B cell (primary cell): Measurements from ENCODE around the gene IFT20. TPM values are rescaled to one million over a fixed set of nuclear protein-coding genes. Genes with fewer than 3 reads are reported as not detected.

Source experiments
- ATAC-seq: fragments of 200-7000 bp; cut with Tn5 transposase; one replicate; pipeline ENCODE4 v1.10.0; 2021; ENCODE audit warnings: low read depth, mild to moderate bottlenecking, moderate number of reproducible peaks, moderate library complexity
- CTCF ChIA-PET: fragments of 350-600 bp; sonication (Branson Sonifier 250); formaldehyde crosslinking; loops from one replicate; lab custom pipeline; 2021; ENCODE audit warnings: antibody characterized with exemption, inconsistent platforms; lab: Charles Lee
- POLR2A ChIA-PET: fragments of 350-600 bp; sonication (Branson Sonifier 250); formaldehyde crosslinking; loops from one replicate; lab custom pipeline; 2021; ENCODE audit warnings: antibody characterized with exemption; lab: Charles Lee
- DNase-seq: peaks from one replicate; pipeline ENCODE4 v3.0.0; 2013
- H2AFZ ChIP-seq: 2 replicates; pipeline ENCODE4 v1.6.1; 2012; ENCODE audit warnings: mild to moderate bottlenecking, low read depth, low read length; ENCODE audit not compliant: insufficient read depth, poor library complexity, severe bottlenecking
- H3K27ac ChIP-seq, 2 donors: 1 replicate in 1 of 2; 2 replicates in 1 of 2; pipeline ENCODE4 v1.5.1; 2012 to 2013; ENCODE audit warnings: low read length in 2 of 2, mild to moderate bottlenecking in 2 of 2, moderate library complexity in 1 of 2
- H3K27me3 ChIP-seq, 4 experiments: fragments of 200-600 bp in 1 of 4; sonication (generic) in 1 of 4; replicated peaks in 1 of 4; 1 replicate in 2 of 4; 2 replicates in 2 of 4; pipeline versions ENCODE4 v1.6.1 to v1.7.0; 2013 to 2016; ENCODE audit warnings: low read length in 3 of 4, mild to moderate bottlenecking in 2 of 4, mixed read lengths in 1 of 4, moderate library complexity in 1 of 4; ENCODE audit not compliant: insufficient read depth in 4 of 4, control insufficient read depth in 3 of 4; ENCODE audit errors: control extremely low read depth in 1 of 4
- H3K36me3 ChIP-seq, 2 experiments: replicated peaks in 1 of 2; 1 replicate in 1 of 2; 2 replicates in 1 of 2; pipeline versions ENCODE4 v1.6.1 to v1.7.1; 2013; ENCODE audit warnings: low read length in 1 of 2; ENCODE audit not compliant: insufficient read depth in 2 of 2, control insufficient read depth in 1 of 2; ENCODE audit errors: control extremely low read depth in 1 of 2, extremely low read depth in 1 of 2
- H3K4me1 ChIP-seq, 2 donors: fragments of 200-600 bp in 1 of 2; sonication (generic) in 1 of 2; 1 replicate in 1 of 2; 2 replicates in 1 of 2; pipeline versions ENCODE4 v1.5.1 to v1.6.1; 2013 to 2017; ENCODE audit warnings: low read length in 2 of 2; ENCODE audit not compliant: control insufficient read depth in 2 of 2, insufficient read depth in 2 of 2
- H3K4me2 ChIP-seq: replicated peaks from 2 replicates; pipeline ENCODE3; 2012; ENCODE audit warnings: mild to moderate bottlenecking, low read depth, low read length; ENCODE audit not compliant: poor library complexity, severe bottlenecking
- H3K4me3 ChIP-seq, 5 experiments: fragments of 200-600 bp in 1 of 5; sonication (generic) in 1 of 5; 1 replicate in 3 of 5; 2 replicates in 2 of 5; pipeline versions ENCODE4 v1.5.1 to v1.7.0; 2011 to 2016; ENCODE audit warnings: low read length in 4 of 5, mild to moderate bottlenecking in 4 of 5, low read depth in 2 of 5, control low read depth in 1 of 5, moderate library complexity in 1 of 5; ENCODE audit not compliant: insufficient read depth in 1 of 5; ENCODE audit errors: control extremely low read depth in 1 of 5, extremely low read depth in 1 of 5
- H3K79me2 ChIP-seq: fragments of 200-600 bp; sonication (generic); one replicate; pipeline ENCODE4 v1.6.0; 2016; ENCODE audit warnings: low read length; ENCODE audit not compliant: control insufficient read depth, insufficient read depth
- H3K9ac ChIP-seq: fragments of 200-600 bp; sonication (generic); 2 replicates; pipeline ENCODE4 v1.6.1; 2017; ENCODE audit warnings: mild to moderate bottlenecking, low read length, moderate library complexity
- H3K9me3 ChIP-seq, 3 donors: one replicate each; pipeline versions ENCODE4 v1.6.1 to v1.7.1; 2013; ENCODE audit warnings: low read length in 2 of 3; ENCODE audit not compliant: control insufficient read depth in 2 of 3, insufficient read depth in 1 of 3; ENCODE audit errors: control extremely low read depth in 1 of 3
- H4K20me1 ChIP-seq: 2 replicates; pipeline ENCODE4 v1.6.0; 2012; ENCODE audit warnings: mild to moderate bottlenecking, low read length; ENCODE audit not compliant: insufficient read depth, control insufficient read depth, poor library complexity, severe bottlenecking
- H3K27ac Mint-ChIP-seq: one replicate; pipeline ENCODE4 v1.8.0; 2021; ENCODE audit warnings: mixed read lengths
- H3K27me3 Mint-ChIP-seq: one replicate; pipeline ENCODE4 v1.8.0; 2021; ENCODE audit warnings: mixed read lengths
- H3K4me1 Mint-ChIP-seq: one replicate; pipeline ENCODE4 v1.8.0; 2021; ENCODE audit warnings: mixed read lengths
- H3K4me3 Mint-ChIP-seq: one replicate; pipeline ENCODE4 v1.8.0; 2021; ENCODE audit warnings: mixed read lengths
- H3K9me3 Mint-ChIP-seq: one replicate; pipeline ENCODE4 v1.8.0; 2022; ENCODE audit warnings: mixed read lengths; ENCODE audit not compliant: insufficient read depth
- CTCF ChIP-seq: fragments of 200-600 bp; IDR thresholded peaks from one replicate; pipeline ENCODE4 v1.8.0; 2022; ENCODE audit warnings: antibody characterized with exemption, mild to moderate bottlenecking
- EZH2 ChIP-seq: IDR thresholded peaks from 2 replicates; pipeline ENCODE4 v1.6.1; 2012; ENCODE audit warnings: borderline replicate concordance, low read depth, mild to moderate bottlenecking, moderate library complexity, low read length; ENCODE audit not compliant: insufficient read depth, poor library complexity, severe bottlenecking
- WGBS: methylation state at CpG from one replicate; pipeline ENCODE4 v1.1.5; 2013; ENCODE audit warnings: missing lambda C conversion rate; ENCODE audit not compliant: insufficient coverage; 5-methylcytosine and 5-hydroxymethylcytosine counted together
- intact Hi-C: fragments of 100-400 bp; cut with micrococcal nuclease; formaldehyde crosslinking; loops from one replicate; pipeline ENCODE4 v1.10.0; 2022
- polyA plus RNA-seq: library from polyadenylated mRNA; depleted of rRNA; stranded (reverse); fragments of >200 nt; gene quantifications from 2 replicates; pipeline ENCODE4 v1.2.3, GENCODE V29; 2012
- total RNA-seq, 2 donors: library from RNA; stranded (reverse); fragments of 120-200 nt in 1 of 2; gene quantifications; 1 replicate in 1 of 2; 2 replicates in 1 of 2; pipeline versions ENCODE4 v1.2.3 to v1.2.4, GENCODE V29; 2013 to 2022

The IFT20 gene
- total and polyA plus RNA-seq, 2 donors (not counting 1 experiment from before 2014, with no cell fraction given) = 35.9 to 52.6 TPM

GRCh38 chr17:28342313-28342712 lies 7.0 kb upstream of the IFT20 start:
- no peak overlapping the region for H3K27ac ChIP-seq
- peaks cover 10% of the 10 kb centered on the region for H4K20me1 ChIP-seq
- no peak overlapping the region for H3K4me3 ChIP-seq
- H2AFZ ChIP-seq = no peak overlapping the region
- H3K27me3 ChIP-seq = no peaks in the 10 kb centered on the region
- intact Hi-C loops = no loop called here
- ATAC-seq = no peak
- ChIA-PET CTCF (no interaction called here), POLR2A (interaction anchor here (0.7 kb wide), 1 partner anchor 15 kb away, joined by 3 read pairs; the partner anchor contains the start of gene POLDIP2)
- TF ChIP-seq EZH2 = no peak
- TF ChIP-seq CTCF = no peak
- no peaks in the 10 kb centered on the region for H3K27me3 Mint-ChIP-seq
- H3K9me3 Mint-ChIP-seq = no peaks in the 10 kb centered on the region
- 98% methylated on average over 14 of the region's 14 CpGs for WGBS
- H3K27ac Mint-ChIP-seq = no peak overlapping the region
- H3K4me2 ChIP-seq = no peak overlapping the region
- no peaks in the 10 kb centered on the region for H3K9me3 ChIP-seq
- H3K36me3 ChIP-seq = peaks cover 0 to 67% of the 10 kb centered on the region in 2 experiments
- no peak overlapping the region for H3K4me3 Mint-ChIP-seq
- H3K4me1 Mint-ChIP-seq = peaks cover 2% of the 10 kb centered on the region
- H3K4me1 ChIP-seq = no peaks in the 10 kb centered on the region
- DNase-seq = no peak
- H3K9ac ChIP-seq = no peak overlapping the region
- peaks cover 33% of the 10 kb centered on the region for H3K79me2 ChIP-seq

- Histone ChIP-seq H3K9ac (no peak overlapping the region), H3K79me2 (peaks cover 41% of the 10 kb centered on the region), H3K36me3 (peaks cover 0 to 59% of the 10 kb centered on the region in 2 experiments), H3K9me3 (no peaks in the 10 kb centered on the region), H3K27me3 (no peaks in the 10 kb centered on the region), H3K4me2 (no peak overlapping the region), H3K4me3 (no peak overlapping the region), H3K27ac (no peak overlapping the region), H4K20me1 (peaks cover 14% of the 10 kb centered on the region), H2AFZ (no peak overlapping the region), H3K4me1 (peaks cover 3 to 5% of the 10 kb centered on the region in 2 donors)
- H3K27ac Mint-ChIP-seq = no peak overlapping the region
- ChIA-PET POLR2A (interaction anchor here (0.7 kb wide), 1 partner anchor 16 kb away, joined by 3 read pairs; the partner anchor contains the start of gene POLDIP2), CTCF (no interaction called here)
- H3K4me3 Mint-ChIP-seq = no peak overlapping the region
- peaks cover 10% of the 10 kb centered on the region for H3K4me1 Mint-ChIP-seq
- intact Hi-C loops = no loop called here
- ATAC-seq (no peak), DNase-seq (no peak)
- H3K9me3 Mint-ChIP-seq = no peaks in the 10 kb centered on the region
- TF ChIP-seq EZH2 (no peak), CTCF (no peak)
- H3K27me3 Mint-ChIP-seq = no peaks in the 10 kb centered on the region
- 100% methylated on average over 11 of the region's 11 CpGs for WGBS
Observed at GRCh38 chr17:28341516-28341915, 6.2 kb upstream of the IFT20 start.
